NOMO-1 treated with DMSO at 0.1 percent for 48 hours (cell line): Measurements from ENCODE around the gene UTP25.
A peak's percentile ranks its signal among the peaks of the same experiment; 100 is the strongest.
"Not testable (repeated sequence)": the region's sequence is repeated elsewhere in the genome, so short reads cannot be mapped to it uniquely, and the experiment has no call there.

Experiments
- DNase-seq: peaks from one replicate; lab custom pipeline; 2025; ENCODE audit not compliant: unreplicated experiment; lab: John Stamatoyannopoulos, UW

UTP25 gene

DNA sequence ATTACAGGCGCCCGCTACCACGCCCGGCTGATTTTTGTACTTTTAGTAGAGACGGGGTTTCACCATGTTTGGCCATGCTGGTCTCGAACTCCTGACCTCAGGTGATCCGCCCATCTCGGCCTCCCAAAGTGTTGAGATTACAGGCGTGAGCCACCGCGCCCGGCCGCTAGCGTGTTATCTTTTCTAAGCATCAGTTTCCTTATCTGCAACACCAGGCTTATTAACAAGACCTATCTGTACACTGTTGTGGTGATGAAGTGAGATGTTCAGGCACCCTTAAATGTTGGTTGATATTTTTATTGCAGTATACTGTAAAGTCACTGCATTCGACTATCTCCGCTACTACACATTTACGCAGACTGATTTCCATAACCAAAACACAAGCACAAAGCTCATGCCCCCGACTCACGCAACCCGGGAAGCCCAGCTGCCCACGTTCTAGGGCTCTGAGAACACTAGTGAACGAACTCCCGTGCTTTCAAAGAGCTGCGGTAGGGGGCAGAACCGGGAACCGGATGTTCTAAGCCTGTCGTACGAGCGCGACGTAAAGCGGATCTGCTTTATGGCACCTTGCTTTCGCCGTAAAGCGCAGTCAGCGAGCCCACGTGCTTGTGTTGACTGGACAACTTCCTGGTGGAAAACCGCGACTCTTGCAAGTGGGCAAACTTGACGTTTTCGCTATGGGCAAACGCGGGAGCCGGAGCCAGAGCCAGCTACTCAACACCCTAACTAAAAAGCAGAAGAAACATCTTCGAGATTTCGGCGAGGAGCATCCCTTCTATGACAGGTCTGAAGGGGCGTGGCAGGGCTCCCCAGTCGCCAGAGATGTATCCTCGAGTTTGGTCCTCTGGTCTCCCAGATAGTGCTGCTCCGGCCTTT, at the start of gene UTP25:
Gene UTP25 (plus strand): TSS at position 589 of the 879 bp plus-strand sequence. CDS start 92 bp downstream, at position 681.
- peak; percentile 95 for DNase-seq

DNA sequence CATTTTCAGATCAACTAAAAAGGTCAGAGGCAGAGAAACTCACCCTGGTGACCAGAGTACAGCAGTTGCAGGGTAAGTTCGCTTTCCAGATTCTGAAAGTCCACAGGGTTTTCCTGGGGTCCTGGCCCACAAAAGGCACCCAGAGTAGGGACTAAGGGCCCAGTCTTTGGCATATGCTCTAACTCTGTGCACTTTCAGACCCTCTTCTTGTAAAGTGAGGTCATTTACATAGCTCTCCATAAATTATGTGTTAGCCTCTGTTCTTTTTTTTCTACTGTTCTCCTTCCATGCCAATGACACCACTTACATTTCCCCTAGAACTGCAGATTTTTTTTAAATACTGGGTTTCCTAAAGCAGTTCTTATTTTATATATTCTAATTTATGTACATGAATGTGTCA, 49.7 kb upstream of the UTP25 start:
- no peak for DNase-seq

DNA sequence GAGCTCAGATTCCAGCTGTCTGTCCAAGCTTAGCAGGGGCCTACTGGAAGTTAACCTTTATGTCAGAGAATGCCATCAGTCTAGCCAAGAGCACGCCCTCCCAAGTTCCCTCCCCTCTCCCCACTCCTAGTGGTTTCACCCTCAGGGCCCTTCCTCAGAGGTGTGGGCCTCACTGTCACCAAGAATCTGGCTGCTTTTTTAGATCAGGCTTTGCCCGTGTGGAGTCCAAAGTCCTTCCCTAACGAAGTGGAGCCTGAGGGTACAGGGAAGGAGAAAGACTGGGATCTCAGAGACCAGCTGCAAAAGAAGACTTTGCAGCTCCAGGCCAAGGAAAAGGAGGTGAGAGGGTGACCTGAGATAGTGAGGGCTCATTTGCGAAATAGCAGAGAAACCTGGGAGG, 47.5 kb upstream of the UTP25 start:
- DNase-seq, result no peak

- DNase-seq, result no peak
Measured at GRCh38 chr1:209783386-209783785, 44.4 kb upstream of the UTP25 start.

DNA sequence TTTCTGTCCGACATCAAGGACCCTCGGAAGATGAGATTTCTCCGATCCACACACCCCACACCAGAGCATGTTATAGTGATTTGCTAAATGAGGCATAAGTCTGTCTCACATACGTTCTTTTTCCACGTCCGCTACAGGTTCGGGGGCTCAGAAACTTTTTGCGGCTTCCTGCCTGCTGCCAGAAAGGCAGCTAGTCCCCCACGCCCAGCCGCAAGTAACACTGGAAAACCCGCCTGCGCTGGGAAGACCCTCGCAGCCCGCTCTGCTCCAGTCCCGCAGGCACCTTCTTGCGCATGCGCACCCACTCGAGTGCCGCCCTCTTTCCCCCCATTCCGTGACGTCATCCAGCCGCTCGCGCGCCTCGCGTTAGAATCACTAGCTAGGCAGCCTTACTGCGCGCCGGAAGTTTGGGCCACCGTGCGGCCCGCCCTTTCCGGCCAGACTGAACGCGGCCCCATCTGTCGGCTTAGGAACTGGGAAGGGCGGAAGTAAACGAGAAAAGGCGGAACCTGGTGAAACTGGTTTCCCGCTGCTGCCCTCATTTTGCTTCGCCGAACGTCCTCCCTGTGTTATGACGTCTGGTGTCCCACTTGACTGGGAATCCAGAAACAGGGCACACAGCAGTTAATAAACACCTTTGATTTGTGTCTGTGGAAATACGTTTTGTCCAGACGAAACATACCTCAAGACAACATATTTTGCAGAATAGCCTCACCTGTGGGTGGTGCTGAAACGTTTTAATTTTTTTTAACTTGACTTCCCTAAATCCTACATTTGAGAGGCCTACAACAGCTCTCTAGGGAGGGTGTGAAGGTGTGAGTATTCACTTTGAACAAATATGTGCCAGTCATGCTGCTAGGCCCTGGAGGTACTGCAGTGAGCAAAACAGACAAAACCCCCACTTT, 43.3 kb upstream of the UTP25 start, which contains the start of gene C1orf74:
Gene C1orf74 (minus strand): TSS at position 295 of the 905 bp plus-strand sequence. CDS start 925 bp downstream, outside the sequence.
- DNase-seq, result peak; percentile 97

GRCh38 chr1:209785592-209785991, 42.2 kb upstream of the UTP25 start:
- DNase-seq, result no peak

DNA sequence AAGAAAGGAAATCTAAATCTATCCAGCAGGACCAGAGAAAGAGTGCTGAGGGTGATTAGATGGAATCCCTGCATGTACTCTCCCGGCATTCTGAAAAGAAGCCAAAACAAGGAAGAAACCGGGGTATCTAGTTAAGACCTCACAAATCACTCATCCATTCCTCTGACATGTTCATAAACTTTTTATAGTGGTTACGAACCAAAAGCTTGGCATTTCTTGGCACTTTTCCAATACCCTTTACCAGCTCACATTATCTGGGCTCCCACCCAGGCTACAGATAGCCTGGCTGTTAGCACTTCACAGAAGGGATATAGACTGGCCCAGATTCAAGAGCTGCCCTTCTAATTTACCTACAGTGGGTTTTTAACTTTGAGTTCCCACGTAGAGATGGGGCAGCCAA, 41.6 kb upstream of the UTP25 start:
- no peak for DNase-seq

GRCh38 chr1:209787551-209787950, 40.2 kb upstream of the UTP25 start:
- DNase-seq, result no peak

DNA sequence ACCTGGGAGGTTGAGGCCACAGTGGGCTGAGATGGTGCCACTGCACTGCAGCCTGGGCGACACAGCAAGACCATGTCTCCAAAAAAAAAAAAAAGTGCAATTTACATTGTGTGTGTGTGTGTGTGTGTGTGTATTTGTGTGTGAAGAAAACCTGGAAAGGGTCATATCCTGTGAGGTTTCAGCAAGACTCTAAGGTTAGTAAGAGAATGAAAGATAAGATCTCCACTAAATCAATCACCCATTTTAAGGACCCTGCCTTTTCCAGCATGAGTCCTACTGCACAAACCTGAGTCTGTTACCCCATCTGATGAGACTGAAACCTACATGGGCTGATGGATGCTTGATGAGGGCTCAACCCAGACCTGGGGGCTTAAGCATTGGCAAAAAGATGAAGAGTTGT, 38.5 kb upstream of the UTP25 start:
- DNase-seq, result no peak

DNA sequence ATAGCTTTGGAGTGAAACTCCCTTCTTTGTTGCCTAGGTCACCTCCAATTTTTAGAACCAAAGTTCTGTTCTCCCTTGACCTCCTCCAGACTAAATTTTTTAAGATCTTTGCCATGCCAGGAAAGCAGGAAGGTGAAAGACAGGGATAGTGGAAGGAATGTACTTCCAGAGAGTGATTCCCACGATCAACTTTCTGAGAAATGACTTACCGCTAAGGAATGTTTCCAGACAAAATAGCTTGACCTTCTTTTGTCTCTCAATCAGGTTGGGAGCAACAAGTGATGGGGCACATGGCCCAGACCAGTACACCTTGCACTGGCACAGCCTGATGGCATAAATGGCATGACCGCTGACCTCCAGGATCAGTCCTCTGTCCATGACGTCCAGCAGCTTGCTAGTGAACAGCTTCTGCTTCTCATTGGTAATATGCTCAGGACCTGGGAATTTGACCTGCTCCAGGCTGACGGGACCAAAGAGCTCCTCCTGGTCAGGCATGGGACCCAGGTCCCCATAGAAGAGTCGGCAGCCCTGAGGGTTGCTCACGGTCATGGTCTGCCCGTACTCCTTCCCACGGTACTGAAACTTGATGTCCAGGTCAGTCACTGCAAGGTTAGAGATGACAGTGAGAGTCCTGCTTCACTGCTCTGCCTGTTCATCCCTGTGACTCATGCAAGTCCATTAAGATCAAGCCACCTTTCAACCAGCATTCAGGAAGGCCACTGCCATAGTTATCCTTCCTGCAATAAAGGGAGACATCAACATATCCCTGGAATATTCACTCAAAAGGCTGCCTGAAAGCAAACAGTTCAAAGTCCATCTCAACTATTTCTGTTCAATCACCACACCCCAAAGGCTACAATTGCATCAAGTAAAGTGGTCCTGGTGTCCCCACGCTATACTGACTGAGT, 37.2 kb upstream of the UTP25 start:
- DNase-seq, result no peak

DNA sequence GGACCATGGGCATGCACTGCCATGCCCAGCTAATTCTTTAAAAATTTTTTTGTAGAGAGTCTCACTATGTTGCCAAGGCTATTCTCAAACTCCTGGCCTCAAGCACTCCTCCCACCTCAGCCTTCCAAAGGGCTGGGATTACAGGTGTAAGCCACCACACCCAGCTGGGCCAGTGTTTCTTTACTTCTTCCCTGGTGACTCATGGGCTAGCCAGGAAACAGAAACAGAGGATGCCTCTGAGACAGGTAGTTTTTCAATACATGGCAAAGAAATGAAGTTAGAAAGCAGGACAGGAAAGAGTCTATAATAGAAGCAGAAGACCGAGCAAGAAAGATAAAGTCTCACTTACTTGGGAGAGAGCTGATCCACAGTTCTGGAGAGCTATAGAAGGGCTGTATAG, 35.9 kb upstream of the UTP25 start:
- no peak for DNase-seq

GRCh38 chr1:209793711-209794110, 34.1 kb upstream of the UTP25 start:
- DNase-seq, result not testable (repeated sequence)

- DNase-seq, result peak; percentile 52
Measured at GRCh38 chr1:209797978-209798639, 29.7 kb upstream of the UTP25 start.

DNA sequence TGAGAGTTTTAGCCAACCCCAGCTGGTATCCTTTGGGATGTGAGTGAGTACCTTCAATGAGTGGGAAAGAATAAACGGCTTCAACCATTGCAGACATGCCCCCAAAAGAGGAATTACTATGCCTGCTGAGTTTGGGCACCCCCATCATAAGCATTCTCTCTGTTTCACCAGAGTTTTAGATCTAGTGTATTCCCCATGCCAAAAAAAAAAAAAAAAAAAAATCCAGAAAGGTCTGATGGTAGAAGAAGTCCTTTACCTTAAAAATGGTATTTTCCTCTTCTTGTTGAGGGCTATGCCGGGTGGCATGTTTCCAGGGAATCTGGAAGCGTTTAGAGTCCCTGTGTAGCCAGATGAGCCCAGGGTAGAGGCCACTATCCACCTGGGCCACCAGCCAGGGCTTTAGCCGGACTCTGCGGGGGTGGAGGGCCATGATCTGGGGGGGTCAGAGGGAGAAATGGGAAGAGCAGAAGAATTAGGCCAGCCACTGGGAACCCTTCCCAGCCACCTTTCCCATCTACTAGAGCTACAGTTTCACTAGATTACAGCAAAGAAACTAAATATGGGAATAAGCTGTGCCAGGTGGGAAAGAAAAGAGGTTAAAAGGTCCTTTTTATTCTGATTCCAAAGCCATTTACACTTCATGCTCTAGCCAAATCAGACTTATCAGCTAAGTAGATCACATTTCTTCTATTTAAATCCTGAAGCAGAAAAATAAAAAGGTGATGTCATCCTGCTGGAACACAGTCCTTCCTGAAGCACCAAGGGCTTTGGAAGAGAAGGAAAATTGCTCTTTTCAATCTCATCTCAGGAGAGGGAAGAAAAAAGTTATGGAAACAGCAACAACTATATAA, 26.6 kb upstream of the UTP25 start:
- no peak for DNase-seq

- no peak for DNase-seq
Measured at GRCh38 chr1:209802117-209802779, 25.5 kb upstream of the UTP25 start.

GRCh38 chr1:209802780-209803152, 25.0 kb upstream of the UTP25 start:
- no peak for DNase-seq

DNA sequence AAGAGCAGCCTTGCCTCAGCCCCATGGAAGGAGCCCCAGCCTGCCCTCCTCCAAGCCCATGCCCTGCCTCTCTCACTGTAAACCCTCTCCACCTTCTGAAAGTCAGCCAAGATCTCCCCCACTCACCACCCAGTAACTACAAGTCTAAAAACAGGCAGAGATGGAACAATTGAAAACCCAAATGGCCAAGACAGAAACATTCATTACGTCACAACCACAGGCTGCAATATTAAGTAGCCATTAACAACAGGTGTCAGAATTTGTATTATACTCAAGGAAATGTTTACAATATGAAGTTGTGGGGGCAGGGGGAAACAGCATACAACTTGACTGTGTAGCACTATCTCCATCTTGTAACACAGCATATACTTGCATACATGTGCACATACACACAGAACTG, 24.2 kb upstream of the UTP25 start:
- DNase-seq, result no peak

DNA sequence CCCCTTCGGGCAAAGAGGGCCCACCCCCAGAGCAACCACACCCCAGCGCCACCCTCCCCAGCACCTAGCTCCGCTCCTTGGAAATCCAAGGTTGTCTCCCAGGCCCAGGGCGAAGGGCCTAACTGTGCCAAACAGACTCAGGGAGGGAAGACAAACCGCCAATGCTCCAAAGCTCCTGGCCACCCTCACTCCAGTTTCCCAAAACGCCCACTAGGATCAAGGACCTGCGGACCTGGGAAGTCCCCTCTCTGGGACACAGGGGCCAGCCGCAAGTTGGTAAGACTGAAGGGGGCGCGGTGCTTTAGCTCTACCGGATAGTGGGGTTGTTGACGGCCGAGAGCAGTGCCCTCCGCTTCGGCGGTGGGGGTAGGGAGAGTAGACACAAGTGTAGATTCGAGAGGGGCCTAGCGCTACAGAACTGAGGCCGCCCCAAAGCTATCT, 22.4 kb upstream of the UTP25 start:
- DNase-seq, result no peak
